Subcutaneous preadipocyte (primary cell): ENCODE measurements around the gene CUL3. TPM values are rescaled to one million over a fixed set of nuclear protein-coding genes. Genes with fewer than 3 reads are reported as not detected.

ENCODE experiments used
- total RNA-seq: library from RNA; depleted of rRNA; stranded (reverse); fragments of >200 nt; gene quantifications from 2 replicates; pipeline ENCODE4 v1.2.3, GENCODE V29; 2012

The CUL3 gene
- 41.9 and 53.8 TPM in 2 replicates for total RNA-seq

GRCh38 chr2:224585211-224586088 is at the start of gene CUL3:
Gene CUL3 (minus strand): TSS chr2:224585363. CDS start chr2:224585009, 354 bp downstream.

Other genes with a start within 250 kb of the CUL3 start
- not detected in 2 replicates for gene FAM124B, start 183.3 kb downstream of the CUL3 start, total RNA-seq
- not detected in 2 replicates for gene CCDC195, start 131.0 kb upstream of the CUL3 start, total RNA-seq